ENCODE data around the gene DDO. TPM values are rescaled to one million over a fixed set of nuclear protein-coding genes. Genes with fewer than 3 reads are reported as not detected.
A peak's percentile ranks its signal among the peaks of the same experiment; 100 is the strongest.

The DDO gene
- total and polyA plus RNA-seq, 9 donors, result 0.45 to 2.5 (median 0.88) TPM; not detected in 3

DNA sequence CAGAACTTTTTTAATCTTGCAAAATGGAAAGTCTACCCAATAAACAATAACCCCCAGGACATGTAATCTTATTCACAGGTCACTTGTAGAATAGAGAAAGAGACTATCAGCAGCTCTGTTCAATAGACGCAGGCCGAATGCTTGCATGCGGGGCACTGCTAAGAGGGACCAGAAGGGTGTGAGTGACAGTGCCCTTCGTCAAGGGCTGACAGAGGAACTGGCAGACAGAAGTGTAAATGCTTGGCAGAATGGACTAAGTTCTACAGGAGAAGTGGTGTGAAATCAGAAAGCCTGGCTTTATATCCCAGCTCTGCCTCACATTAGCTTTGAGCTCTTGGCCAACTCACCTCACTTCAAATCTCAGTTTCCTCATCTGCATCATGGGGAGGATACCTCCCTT lies 21.0 kb downstream of the DDO start:
- 96 to 97% (median 96%) methylated on average over 4 of the region's 4 CpGs for WGBS, 3 donors
- H3K27me3 ChIP-seq, result no peaks in the 10 kb centered on the region
- DNase-seq, result no peak
- H3K4me1 ChIP-seq (ENCODE audit: insufficient read depth), result peaks cover 7% of the 10 kb centered on the region
- no peaks in the 10 kb centered on the region for H3K9me3 ChIP-seq
- peak overlapping the region in 1 of 2 donors; percentile 16 for H3K27ac ChIP-seq
- no peak overlapping the region for H3K4me3 ChIP-seq
- intact Hi-C loops (cut with DNase I), result loop anchor here (5.0 to 10.0 kb wide), 3 partner anchors 210 to 330 kb away; partner anchors contain the start of genes WASF1 (in 2 of the 4) and CDC40 (in 1 of the 4)
- no peaks in the 10 kb centered on the region for H3K36me3 ChIP-seq
- TF ChIP-seq POLR2A (IDR thresholded peaks at IDR 0.05) (no peak), EP300 (IDR thresholded peaks at IDR 0.05) (no peak)
- TF ChIP-seq, protein P1, sequence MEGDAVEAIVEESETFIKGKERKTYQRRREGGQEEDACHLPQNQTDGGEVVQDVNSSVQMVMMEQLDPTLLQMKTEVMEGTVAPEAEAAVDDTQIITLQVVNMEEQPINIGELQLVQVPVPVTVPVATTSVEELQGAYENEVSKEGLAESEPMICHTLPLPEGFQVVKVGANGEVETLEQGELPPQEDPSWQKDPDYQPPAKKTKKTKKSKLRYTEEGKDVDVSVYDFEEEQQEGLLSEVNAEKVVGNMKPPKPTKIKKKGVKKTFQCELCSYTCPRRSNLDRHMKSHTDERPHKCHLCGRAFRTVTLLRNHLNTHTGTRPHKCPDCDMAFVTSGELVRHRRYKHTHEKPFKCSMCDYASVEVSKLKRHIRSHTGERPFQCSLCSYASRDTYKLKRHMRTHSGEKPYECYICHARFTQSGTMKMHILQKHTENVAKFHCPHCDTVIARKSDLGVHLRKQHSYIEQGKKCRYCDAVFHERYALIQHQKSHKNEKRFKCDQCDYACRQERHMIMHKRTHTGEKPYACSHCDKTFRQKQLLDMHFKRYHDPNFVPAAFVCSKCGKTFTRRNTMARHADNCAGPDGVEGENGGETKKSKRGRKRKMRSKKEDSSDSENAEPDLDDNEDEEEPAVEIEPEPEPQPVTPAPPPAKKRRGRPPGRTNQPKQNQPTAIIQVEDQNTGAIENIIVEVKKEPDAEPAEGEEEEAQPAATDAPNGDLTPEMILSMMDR (IDR thresholded peaks at IDR 0.05), result no peak

DNA sequence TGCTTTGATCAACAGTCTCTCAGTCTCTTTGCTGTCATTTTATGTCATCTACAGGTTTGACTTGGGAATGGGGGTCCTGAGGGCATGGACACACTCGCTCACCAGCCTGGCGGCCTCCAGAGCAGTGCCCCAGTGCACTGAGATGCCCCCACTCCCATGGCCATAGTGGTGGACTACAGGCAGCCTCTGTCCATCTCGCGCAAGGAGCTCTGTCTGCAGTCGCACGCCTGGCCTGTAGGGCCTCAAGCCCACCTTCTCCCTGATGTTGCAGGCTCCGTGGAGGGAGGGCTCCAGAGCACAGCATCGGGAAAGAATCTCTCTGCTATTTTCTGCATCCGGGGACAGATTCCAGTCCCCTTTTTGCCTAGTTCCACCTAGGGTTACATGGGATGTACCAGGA lies 22.6 kb downstream of the DDO start:
- peaks cover 7% of the 10 kb centered on the region for H3K4me1 ChIP-seq (ENCODE audit: insufficient read depth)
- H3K27me3 ChIP-seq, result no peaks in the 10 kb centered on the region
- intact Hi-C loops (cut with DNase I), result loop anchor here (5.0 to 10.0 kb wide), 3 partner anchors 208 to 328 kb away; partner anchors contain the start of genes WASF1 (in 2 of the 4) and CDC40 (in 1 of the 4)
- TF ChIP-seq, protein P1 (IDR thresholded peaks at IDR 0.05), result no peak
- TF ChIP-seq POLR2A (IDR thresholded peaks at IDR 0.05), result no peak
- TF ChIP-seq EP300 (IDR thresholded peaks at IDR 0.05), result no peak
- H3K4me3 ChIP-seq, result no peak overlapping the region
- no peaks in the 10 kb centered on the region for H3K36me3 ChIP-seq
- no peak overlapping the region for H3K27ac ChIP-seq
- DNase-seq, result no peak
- WGBS, 3 donors, result 79 to 83% (median 82%) methylated on average over 9 of the region's 9 CpGs
- no peaks in the 10 kb centered on the region for H3K9me3 ChIP-seq

DNA sequence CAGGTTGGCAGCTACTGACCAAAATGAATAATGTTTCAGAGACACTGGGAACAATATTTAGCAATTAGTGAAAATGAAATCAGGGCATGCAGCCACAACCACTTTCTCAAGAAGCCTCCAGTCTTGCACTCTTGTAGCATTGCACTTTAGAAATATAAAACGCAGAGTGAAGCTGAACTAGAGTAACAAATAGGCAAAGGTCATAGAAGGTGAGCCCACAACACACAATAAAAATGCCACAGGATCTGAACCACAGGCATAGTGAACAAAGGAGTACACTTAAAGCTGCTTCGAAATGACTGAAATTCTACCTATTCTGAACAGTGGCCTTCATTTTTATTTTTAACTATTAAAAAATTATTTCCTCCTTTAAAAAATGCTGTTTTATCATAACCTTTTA lies 25.0 kb downstream of the DDO start:
- WGBS, 3 donors, result 38 to 51% (median 43%) methylated on average over 2 of the region's 2 CpGs
- no peaks in the 10 kb centered on the region for H3K36me3 ChIP-seq

DNA sequence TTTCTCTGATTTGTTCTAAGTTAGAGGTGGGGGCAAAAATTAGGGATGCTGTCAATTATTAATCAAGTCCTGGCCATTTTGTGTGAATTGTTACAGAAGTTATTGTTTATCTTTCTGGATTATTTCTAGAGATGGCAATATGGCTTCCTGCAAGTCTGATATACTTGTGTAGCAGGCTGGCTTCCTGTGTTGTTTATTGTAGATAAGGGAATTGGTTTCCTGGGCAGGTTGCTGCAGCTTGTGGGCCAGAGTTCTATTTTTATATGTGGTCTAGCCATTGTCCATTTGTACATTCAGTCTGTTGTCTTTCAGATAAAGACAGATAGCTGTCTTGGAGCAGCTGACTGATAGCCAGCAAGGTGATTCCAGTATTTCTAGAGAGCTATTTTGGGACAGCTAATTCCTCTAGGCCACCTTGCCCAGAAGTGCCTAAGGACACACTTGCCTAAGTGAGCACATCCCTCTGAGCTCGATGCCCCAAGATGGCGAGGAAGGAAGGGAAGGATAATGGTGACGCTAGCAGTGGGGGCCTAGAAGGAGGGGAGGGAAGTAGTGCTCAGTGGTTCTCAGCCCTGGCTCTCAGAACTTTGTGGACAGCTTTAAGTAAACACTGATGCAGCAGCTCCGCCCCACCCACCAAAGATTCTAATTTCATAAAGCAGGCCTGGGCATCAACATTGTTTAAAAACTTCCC lies 25.5 kb downstream of the DDO start:
- H3K27me3 ChIP-seq, result no peaks in the 10 kb centered on the region
- no peak for TF ChIP-seq EP300 (IDR thresholded peaks at IDR 0.05)
- TF ChIP-seq, protein P1 (IDR thresholded peaks at IDR 0.05), result no peak
- TF ChIP-seq POLR2A (IDR thresholded peaks at IDR 0.05), result no peak
- peaks cover 3% of the 10 kb centered on the region for H3K4me1 ChIP-seq (ENCODE audit: insufficient read depth)
- no peaks in the 10 kb centered on the region for H3K36me3 ChIP-seq
- no peak for DNase-seq
- 88 to 91% (median 90%) methylated on average over 4 of the region's 4 CpGs for WGBS, 3 donors
- H3K27ac ChIP-seq, result no peak overlapping the region
- H3K4me3 ChIP-seq, result no peak overlapping the region
- H3K9me3 ChIP-seq, result no peaks in the 10 kb centered on the region
- intact Hi-C loops (cut with DNase I), result loop anchor here (2.0 to 10.0 kb wide), 6 partner anchors 205 to 688 kb away; partner anchors contain the start of genes WASF1 (in 3 of the 4) and CDC40 (in 1 of the 4)

More for the DNA sequence above, 25.0 kb downstream of the DDO start:
- Histone ChIP-seq H3K4me1 (ENCODE audit: insufficient read depth) (peaks cover 6% of the 10 kb centered on the region), H3K27ac (no peak overlapping the region), H3K27me3 (no peaks in the 10 kb centered on the region), H3K4me3 (no peak overlapping the region), H3K9me3 (no peaks in the 10 kb centered on the region)
- TF ChIP-seq, protein P1 (IDR thresholded peaks at IDR 0.05), result no peak
- no peak for TF ChIP-seq EP300 (IDR thresholded peaks at IDR 0.05)
- no peak for DNase-seq
- intact Hi-C loops (cut with DNase I), result loop anchor here (2.0 to 10.0 kb wide), 4 partner anchors 206 to 326 kb away; partner anchors contain the start of genes WASF1 (in 3 of the 4) and CDC40 (in 1 of the 4)

Data from ovary (tissue), 9 donors.